Liver (tissue), 9 donors: ENCODE results near the gene EIF4A2. TPM values are rescaled to one million over a fixed set of nuclear protein-coding genes. Genes with fewer than 3 reads are reported as not detected.

Experiments used
- DNase-seq: peaks from one replicate; pipeline ENCODE4 v3.0.0-alpha.2; 2017; ENCODE audit warnings: low spot score
- H3K27ac ChIP-seq, 2 donors: one replicate each; pipeline ENCODE4 v1.7.0; 2013; ENCODE audit warnings: inconsistent platforms in 2 of 2, low read length in 2 of 2, control low read depth in 1 of 2, low read depth in 1 of 2, mild to moderate bottlenecking in 1 of 2
- H3K27me3 ChIP-seq, 4 donors: one replicate each; pipeline versions ENCODE4 v1.6.1 to v1.7.0; 2013; ENCODE audit warnings: low read length in 3 of 4, inconsistent platforms in 1 of 4, mild to moderate bottlenecking in 1 of 4, moderate library complexity in 1 of 4; ENCODE audit not compliant: control insufficient read depth in 4 of 4, insufficient read depth in 4 of 4
- H3K36me3 ChIP-seq, 4 donors: one replicate each; pipeline versions ENCODE4 v1.6.1 to v1.7.0; 2013; ENCODE audit warnings: low read length in 3 of 4, mild to moderate bottlenecking in 3 of 4, low read depth in 1 of 4, moderate library complexity in 1 of 4; ENCODE audit not compliant: control insufficient read depth in 4 of 4, insufficient read depth in 3 of 4
- H3K4me1 ChIP-seq, 4 donors: one replicate each; pipeline versions ENCODE4 v1.6.1 to v1.7.0; 2013; ENCODE audit warnings: low read length in 3 of 4, mild to moderate bottlenecking in 3 of 4, moderate library complexity in 1 of 4; ENCODE audit not compliant: control insufficient read depth in 4 of 4, insufficient read depth in 4 of 4
- H3K4me3 ChIP-seq, 3 donors: one replicate each; pipeline versions ENCODE4 v1.6.1 to v1.7.0; 2013; ENCODE audit warnings: low read length in 3 of 3, control low read depth in 1 of 3, low read depth in 1 of 3, mild to moderate bottlenecking in 1 of 3
- H3K9ac ChIP-seq, 2 donors: one replicate each; pipeline ENCODE4 v1.7.0; 2013; ENCODE audit warnings: low read length in 2 of 2, mild to moderate bottlenecking in 2 of 2, moderate library complexity in 2 of 2, control low read depth in 1 of 2, low read depth in 1 of 2
- H3K9me3 ChIP-seq, 4 donors: one replicate each; pipeline versions ENCODE4 v1.6.1 to v1.7.0; 2013; ENCODE audit warnings: low read length in 3 of 4; ENCODE audit not compliant: control insufficient read depth in 4 of 4
- ATF3 ChIP-seq: IDR thresholded peaks from 2 replicates; pipeline ENCODE4 v1.6.1; 2016; ENCODE audit warnings: antibody characterized with exemption
- CTCF ChIP-seq: fragments of 150-350 bp; IDR thresholded peaks from 2 replicates; pipeline ENCODE4 v1.5.1; 2017; ENCODE audit warnings: improper control_type of control experiment, low read depth, low read length; ENCODE audit not compliant: missing input control
- EGR1 ChIP-seq, 2 donors: IDR thresholded peaks; 2 replicates each; pipeline ENCODE4 v1.6.1; 2016 to 2018; ENCODE audit warnings: antibody characterized with exemption in 2 of 2, low read depth in 2 of 2
- FOXA1 ChIP-seq: IDR thresholded peaks from 2 replicates; pipeline ENCODE4 v1.6.1; 2016; ENCODE audit warnings: antibody characterized with exemption
- FOXA2 ChIP-seq: IDR thresholded peaks from 2 replicates; pipeline ENCODE4 v1.6.1; 2016; ENCODE audit warnings: antibody characterized with exemption
- GABPA ChIP-seq, 2 donors: IDR thresholded peaks in 1 of 2; conservative IDR thresholded peaks in 1 of 2; 2 replicates each; pipeline ENCODE4 v1.6.1; 2016; ENCODE audit warnings: antibody characterized with exemption in 2 of 2, mild to moderate bottlenecking in 1 of 2, moderate library complexity in 1 of 2
- HNF4A ChIP-seq, 2 donors: conservative IDR thresholded peaks; 2 replicates each; pipeline ENCODE4 v1.6.1; 2016; ENCODE audit warnings: antibody characterized with exemption in 2 of 2, mild to moderate bottlenecking in 2 of 2
- HNF4G ChIP-seq: IDR thresholded peaks from 2 replicates; pipeline ENCODE4 v1.6.1; 2016; ENCODE audit warnings: antibody characterized with exemption
- JUND ChIP-seq, 2 donors: IDR thresholded peaks; 2 replicates each; pipeline ENCODE4 v1.6.1; 2016; ENCODE audit warnings: antibody characterized with exemption in 2 of 2
- MAX ChIP-seq: IDR thresholded peaks from 2 replicates; pipeline ENCODE4 v1.6.1; 2016; ENCODE audit warnings: antibody characterized with exemption
- NR2F2 ChIP-seq: IDR thresholded peaks from 2 replicates; pipeline ENCODE4 v1.6.1; 2016; ENCODE audit warnings: antibody characterized with exemption
- RAD21 ChIP-seq, 2 donors: IDR thresholded peaks; 2 replicates each; pipeline ENCODE4 v1.6.1; 2016; ENCODE audit warnings: antibody characterized with exemption in 2 of 2, mild to moderate bottlenecking in 2 of 2
- REST ChIP-seq: IDR thresholded peaks from 2 replicates; pipeline ENCODE4 v1.6.1; 2016; ENCODE audit warnings: antibody characterized with exemption, mild to moderate bottlenecking
- RXRA ChIP-seq, 2 donors: IDR thresholded peaks; 2 replicates each; pipeline ENCODE4 v1.6.1; 2017 to 2018; ENCODE audit warnings: antibody characterized with exemption in 2 of 2, mild to moderate bottlenecking in 1 of 2
- SP1 ChIP-seq: IDR thresholded peaks from 2 replicates; pipeline ENCODE4 v1.6.1; 2018; ENCODE audit warnings: antibody characterized with exemption, mild to moderate bottlenecking
- TAF1 ChIP-seq: conservative IDR thresholded peaks from 2 replicates; pipeline ENCODE4 v1.6.1; 2016; ENCODE audit warnings: antibody characterized with exemption, mild to moderate bottlenecking
- YY1 ChIP-seq: IDR thresholded peaks from 2 replicates; pipeline ENCODE4 v1.6.1; 2016; ENCODE audit warnings: antibody characterized with exemption, mild to moderate bottlenecking
- ZBTB33 ChIP-seq: IDR thresholded peaks from 2 replicates; pipeline ENCODE4 v1.6.1; 2016; ENCODE audit warnings: antibody characterized with exemption
- WGBS: extraction: QIAGEN DNeasy Blood & Tissue Kit; methylation state at CpG from one replicate; pipeline ENCODE4 v1.1.7; 2013; 5-methylcytosine and 5-hydroxymethylcytosine counted together
- polyA plus RNA-seq, 2 donors: library from polyadenylated mRNA; stranded (reverse) in 1 of 2; unstranded in 1 of 2; fragments of 200-250 nt in 1 of 2; fragments of >200 nt in 1 of 2; fragmentation: Nextera tagmentation in 1 of 2; extraction: Ambion mirVana in 1 of 2; gene quantifications; one replicate each; pipeline versions ENCODE4 v1.2.1 to v1.2.3, GENCODE V29; 2013 to 2015
- total RNA-seq, 2 donors: library from RNA; depleted of rRNA; stranded (reverse); fragments of >200 nt; gene quantifications; one replicate each; pipeline ENCODE4 v1.2.3, GENCODE V29; 2014
- donor health status: healthy.
- donor health status: healthy.
- donor health status: healthy.
- donor health status: healthy.
- donor health status: healthy.

EIF4A2 gene
- total and polyA plus RNA-seq, 4 donors = 81.4 to 373 (median 172) TPM

- no peak overlapping the region for H3K4me3 ChIP-seq
- H3K4me1 ChIP-seq = peaks cover 8 to 29% (median 26%) of the 10 kb centered on the region in 4 donors
- no peaks in the 10 kb centered on the region for H3K9me3 ChIP-seq
- no peak overlapping the region for H3K9ac ChIP-seq
- 56% methylated on average over 13 of the region's 13 CpGs for WGBS
- TF ChIP-seq YY1 (no peak), JUND (IDR thresholded peaks at IDR 0.05) (no peak), NR2F2 (no peak), ATF3 (no peak), HNF4G (no peak), SP1 (no peak), CTCF (no peak), RAD21 (IDR thresholded peaks at IDR 0.05) (no peak), ZBTB33 (no peak), TAF1 (no peak), MAX (no peak), GABPA (IDR thresholded peaks at IDR 0.05 in 1 of 2, conservative IDR thresholded peaks at IDR 0.05 in 1 of 2) (no peak), EGR1 (IDR thresholded peaks at IDR 0.05; ENCODE audit: low read depth in 2 of 2) (no peak), FOXA2 (no peak), RXRA (IDR thresholded peaks at IDR 0.05) (no peak), HNF4A (conservative IDR thresholded peaks at IDR 0.05) (no peak), FOXA1 (no peak), REST (no peak)
- DNase-seq = no peak
- H3K27me3 ChIP-seq = no peaks in the 10 kb centered on the region
- H3K36me3 ChIP-seq = peaks cover 13 to 53% (median 52%) of the 10 kb centered on the region in 4 donors
- no peak overlapping the region for H3K27ac ChIP-seq
Observed at GRCh38 chr3:186788482-186789370, 5.3 kb downstream of the EIF4A2 start.
